Retinal pigment epithelial cell (primary cell): ENCODE measurements around the gene SF3B3.

ENCODE experiments used
- DNase-seq: peaks from one replicate; pipeline ENCODE4 v3.0.0-alpha.2; 2010; ENCODE audit warnings: low read depth
- H3K4me3 ChIP-seq: 2 replicates; pipeline ENCODE4 v1.5.1; 2011; ENCODE audit warnings: mild to moderate bottlenecking, low read length, control low read depth, moderate library complexity
- TF ChIP-seq, protein P1 (sequence below): conservative IDR thresholded peaks from 2 replicates; pipeline ENCODE4 v1.5.1; 2011; ENCODE audit warnings: low read depth, low read length, control low read depth, inconsistent platforms

Gene SF3B3

DNA sequence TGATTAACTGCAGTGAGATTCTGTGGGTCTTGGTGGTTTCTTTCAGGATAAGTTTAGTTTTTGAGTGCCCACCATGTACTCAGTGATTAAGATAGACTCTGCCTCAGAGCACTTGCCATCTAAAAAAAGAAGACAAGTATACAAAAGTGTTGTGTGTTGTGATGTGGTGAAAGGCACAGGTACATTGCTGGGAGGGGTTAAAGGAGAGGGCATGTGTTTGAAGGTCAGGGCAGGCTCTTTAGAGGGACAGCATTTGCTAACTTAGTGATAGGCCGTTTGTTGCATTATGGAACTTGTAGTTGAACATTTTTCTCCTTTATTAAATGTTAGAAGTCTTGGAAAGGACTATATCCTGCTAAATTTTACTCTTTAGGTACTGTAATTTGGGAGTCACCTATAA is 26.5 kb downstream of the SF3B3 start:
- TF ChIP-seq, protein P1, sequence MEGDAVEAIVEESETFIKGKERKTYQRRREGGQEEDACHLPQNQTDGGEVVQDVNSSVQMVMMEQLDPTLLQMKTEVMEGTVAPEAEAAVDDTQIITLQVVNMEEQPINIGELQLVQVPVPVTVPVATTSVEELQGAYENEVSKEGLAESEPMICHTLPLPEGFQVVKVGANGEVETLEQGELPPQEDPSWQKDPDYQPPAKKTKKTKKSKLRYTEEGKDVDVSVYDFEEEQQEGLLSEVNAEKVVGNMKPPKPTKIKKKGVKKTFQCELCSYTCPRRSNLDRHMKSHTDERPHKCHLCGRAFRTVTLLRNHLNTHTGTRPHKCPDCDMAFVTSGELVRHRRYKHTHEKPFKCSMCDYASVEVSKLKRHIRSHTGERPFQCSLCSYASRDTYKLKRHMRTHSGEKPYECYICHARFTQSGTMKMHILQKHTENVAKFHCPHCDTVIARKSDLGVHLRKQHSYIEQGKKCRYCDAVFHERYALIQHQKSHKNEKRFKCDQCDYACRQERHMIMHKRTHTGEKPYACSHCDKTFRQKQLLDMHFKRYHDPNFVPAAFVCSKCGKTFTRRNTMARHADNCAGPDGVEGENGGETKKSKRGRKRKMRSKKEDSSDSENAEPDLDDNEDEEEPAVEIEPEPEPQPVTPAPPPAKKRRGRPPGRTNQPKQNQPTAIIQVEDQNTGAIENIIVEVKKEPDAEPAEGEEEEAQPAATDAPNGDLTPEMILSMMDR = no peak
- H3K4me3 ChIP-seq = no peak overlapping the region
- no peak for DNase-seq

DNA sequence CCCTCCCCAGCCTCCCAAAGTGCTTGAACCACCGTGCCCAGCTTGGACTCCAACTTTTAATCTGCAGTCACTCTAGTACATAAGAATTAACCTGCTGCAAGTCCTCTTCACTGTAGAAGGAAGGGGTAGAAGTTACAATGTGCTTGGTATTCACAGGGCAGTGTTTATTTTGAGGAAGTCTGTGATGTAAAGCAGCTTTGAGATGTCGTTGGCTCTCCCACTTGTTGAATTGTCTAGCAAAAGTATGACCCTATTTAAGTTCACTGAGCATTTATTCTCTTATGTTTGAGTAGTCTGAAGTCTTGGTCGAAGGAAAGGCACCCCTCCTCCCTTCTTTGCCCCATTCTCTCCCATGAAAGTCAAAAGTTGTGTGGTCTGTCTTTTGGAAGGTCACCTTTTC is 28.2 kb downstream of the SF3B3 start:
- TF ChIP-seq, protein P1 = no peak
- DNase-seq = no peak
- H3K4me3 ChIP-seq = no peak overlapping the region

DNA sequence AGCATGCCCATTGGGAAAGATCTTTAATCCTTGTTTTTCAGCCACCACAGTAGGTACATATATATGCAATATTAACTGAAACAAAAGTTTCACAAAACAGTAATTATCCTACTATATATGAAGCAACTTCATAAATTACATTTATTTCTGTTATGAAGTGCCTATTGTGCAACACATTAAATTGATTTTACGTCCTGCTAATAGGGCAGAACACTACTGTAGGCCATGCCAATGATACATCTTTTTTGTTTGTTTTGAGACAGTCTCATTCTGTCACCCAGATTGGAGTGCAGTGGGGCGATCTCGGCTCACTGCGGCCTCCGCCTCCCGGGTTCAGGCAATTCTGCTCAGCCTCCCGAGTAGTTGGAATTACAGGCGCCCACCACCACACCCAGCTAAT is 29.1 kb downstream of the SF3B3 start:
- H3K4me3 ChIP-seq = no peak overlapping the region
- TF ChIP-seq, protein P1 = no peak
- no peak for DNase-seq

DNA sequence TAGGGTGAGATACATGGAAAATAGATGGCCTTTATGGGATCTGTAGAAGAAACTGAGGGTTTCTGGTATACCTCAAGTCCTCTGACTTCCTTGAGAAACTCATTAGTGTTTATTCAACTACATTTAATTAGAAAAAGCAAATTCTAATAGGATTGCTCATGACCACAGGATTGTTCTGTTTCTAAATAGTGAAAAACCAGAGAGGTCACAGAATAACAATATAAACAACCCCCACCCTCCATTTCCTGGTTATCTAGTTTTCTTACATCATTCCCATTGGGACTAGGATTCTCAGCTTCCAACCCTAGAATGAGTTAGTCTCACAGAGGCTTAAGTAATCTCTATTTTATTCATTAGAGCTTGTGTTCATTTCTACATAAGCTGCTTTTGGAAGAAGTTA is 30.0 kb downstream of the SF3B3 start:
- no peak for DNase-seq
- H3K4me3 ChIP-seq = no peak overlapping the region
- TF ChIP-seq, protein P1 = no peak

DNA sequence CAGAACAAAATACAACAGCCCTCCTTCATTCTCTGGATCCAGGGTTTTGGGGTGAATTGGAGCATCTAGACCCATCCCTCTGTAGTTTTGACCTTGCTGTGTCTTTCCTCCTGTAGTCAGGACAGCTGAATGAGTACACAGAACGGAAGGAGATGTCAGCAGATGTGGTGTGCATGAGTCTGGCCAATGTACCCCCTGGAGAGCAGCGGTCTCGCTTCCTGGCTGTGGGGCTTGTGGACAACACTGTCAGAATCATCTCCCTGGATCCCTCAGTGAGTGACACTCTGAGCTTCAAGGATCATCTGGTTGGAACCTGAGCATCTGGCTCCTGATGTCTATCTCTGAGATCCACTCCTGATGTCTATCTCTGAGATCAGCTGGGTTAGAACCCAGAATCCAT is 32.4 kb downstream of the SF3B3 start:
- no peak overlapping the region for H3K4me3 ChIP-seq
- no peak for DNase-seq
- TF ChIP-seq, protein P1 = no peak

DNA sequence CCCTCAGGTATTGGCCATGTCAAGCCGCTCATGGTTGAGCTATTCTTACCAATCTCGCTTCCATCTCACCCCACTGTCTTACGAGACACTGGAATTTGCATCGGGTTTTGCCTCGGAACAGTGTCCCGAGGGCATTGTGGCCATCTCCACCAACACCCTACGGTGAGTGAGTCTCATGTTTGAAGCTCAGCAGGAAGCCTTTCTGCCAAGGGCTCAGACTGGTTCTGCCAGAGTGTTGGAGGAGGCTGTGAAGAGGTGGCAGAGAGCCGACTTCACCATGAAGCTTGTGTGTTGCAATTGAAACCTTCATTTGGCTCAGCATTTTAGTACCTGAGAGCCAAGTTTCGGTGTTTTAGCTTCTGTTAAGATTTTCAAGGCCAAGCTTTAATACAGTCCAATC is 38.0 kb downstream of the SF3B3 start:
- H3K4me3 ChIP-seq = no peak overlapping the region
- DNase-seq = no peak
- TF ChIP-seq, protein P1 = no peak

DNA sequence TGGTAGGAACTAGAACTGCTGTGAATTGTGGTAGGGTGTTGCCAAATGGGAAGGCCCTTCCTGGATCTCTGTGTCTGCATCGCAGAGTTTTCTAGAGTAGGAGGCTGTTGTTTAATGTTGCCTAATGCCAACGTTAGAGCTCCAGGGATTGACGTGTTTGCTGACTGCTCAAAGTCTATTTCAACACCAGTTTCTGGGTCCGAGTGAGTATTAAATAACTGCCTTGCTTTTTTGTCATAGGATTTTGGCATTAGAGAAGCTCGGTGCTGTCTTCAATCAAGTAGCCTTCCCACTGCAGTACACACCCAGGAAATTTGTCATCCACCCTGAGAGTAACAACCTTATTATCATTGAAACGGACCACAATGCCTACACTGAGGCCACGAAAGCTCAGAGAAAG is 40.0 kb downstream of the SF3B3 start:
- H3K4me3 ChIP-seq = no peak overlapping the region
- no peak for DNase-seq
- TF ChIP-seq, protein P1 = no peak
